Measurements from ENCODE around the gene TCF4.

TCF4 gene

DNA sequence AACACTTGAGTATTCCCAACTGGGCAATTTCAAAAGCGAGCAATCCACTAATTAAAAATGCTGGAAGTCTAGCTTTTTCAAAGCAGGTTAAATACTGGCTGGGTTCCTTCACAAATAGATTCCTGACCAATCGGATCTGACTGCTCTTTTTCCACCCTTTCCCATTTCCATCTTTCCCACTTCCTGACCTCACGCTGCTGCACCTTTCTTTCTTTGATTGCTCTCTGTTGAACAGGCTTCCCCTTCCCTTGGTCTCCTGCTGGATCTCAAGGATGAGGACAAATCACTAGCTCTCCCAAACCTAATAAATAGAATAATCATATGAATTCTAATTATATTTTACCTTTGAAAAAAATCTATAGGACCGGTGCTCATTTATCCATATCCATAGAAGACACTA is 121.2 kb downstream of the TCF4 start:
- Histone ChIP-seq H3K4me1 (ENCODE audit: insufficient read depth, low read length) (peaks cover 5% of the 10 kb centered on the region), H3K4me3 (ENCODE audit: low read depth in 1 of 2, low read length in 2 of 2) (no peak overlapping the region), H3K27me3 (ENCODE audit: control insufficient read depth in 1 of 2, insufficient read depth in 2 of 2, low read length in 2 of 2) (no peaks in the 10 kb centered on the region), H3K36me3 (ENCODE audit: insufficient read depth, low read length) (no peaks in the 10 kb centered on the region), H3K9ac (ENCODE audit: low read length) (no peak overlapping the region), H3K9me3 (ENCODE audit: low read length) (no peaks in the 10 kb centered on the region), H3K27ac (ENCODE audit: low read depth, low read length) (no peak overlapping the region)

DNA sequence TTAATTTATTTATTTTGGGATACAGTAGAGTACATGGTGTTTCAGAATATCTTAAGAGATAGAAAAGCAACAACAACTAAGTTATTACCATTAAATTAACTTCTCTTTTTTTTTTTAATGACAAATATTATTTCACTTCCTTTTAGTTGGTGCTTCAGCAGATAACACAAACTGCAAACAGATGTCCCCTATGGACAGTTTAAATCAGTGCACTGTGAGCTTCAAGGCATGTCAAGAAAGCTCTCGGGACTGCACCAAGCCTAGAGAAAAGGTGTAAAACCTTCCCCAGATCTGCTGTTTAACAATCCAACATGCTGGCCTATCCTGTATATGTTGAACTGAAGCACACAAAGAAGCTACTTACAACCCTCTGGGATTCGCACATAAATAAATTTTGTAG is 122.7 kb downstream of the TCF4 start:
- Histone ChIP-seq H3K27ac (ENCODE audit: low read depth, low read length) (no peak overlapping the region), H3K9ac (ENCODE audit: low read length) (no peak overlapping the region), H3K4me1 (ENCODE audit: insufficient read depth, low read length) (peaks cover 5% of the 10 kb centered on the region), H3K27me3 (ENCODE audit: control insufficient read depth in 1 of 2, insufficient read depth in 2 of 2, low read length in 2 of 2) (no peaks in the 10 kb centered on the region), H3K4me3 (ENCODE audit: low read depth in 1 of 2, low read length in 2 of 2) (no peak overlapping the region), H3K9me3 (ENCODE audit: low read length) (no peaks in the 10 kb centered on the region), H3K36me3 (ENCODE audit: insufficient read depth, low read length) (peaks cover 5% of the 10 kb centered on the region)

DNA sequence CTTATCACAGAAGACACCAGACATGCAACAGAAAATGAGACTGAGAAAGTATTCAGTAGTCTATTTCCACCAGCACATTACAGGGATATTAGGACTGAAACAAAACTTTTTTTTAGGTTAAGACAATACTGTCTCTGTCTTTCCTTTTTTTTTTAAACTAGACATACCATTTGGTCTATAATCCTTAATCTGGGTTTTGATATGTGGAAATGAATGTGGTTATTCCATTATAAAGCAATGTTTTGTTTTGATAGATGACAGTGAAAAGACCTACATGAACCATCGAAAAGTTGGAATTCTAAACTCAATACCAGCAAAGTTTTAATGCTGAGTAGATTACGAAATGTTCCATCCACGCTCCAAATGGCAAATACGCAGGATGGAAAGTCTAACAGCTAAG is 123.4 kb downstream of the TCF4 start:
- peaks cover 5% of the 10 kb centered on the region for H3K4me1 ChIP-seq (ENCODE audit: insufficient read depth, low read length)
- no peaks in the 10 kb centered on the region for H3K27me3 ChIP-seq (ENCODE audit: control insufficient read depth in 1 of 2, insufficient read depth in 2 of 2, low read length in 2 of 2)
- no peaks in the 10 kb centered on the region for H3K9me3 ChIP-seq (ENCODE audit: low read length)
- no peak overlapping the region for H3K4me3 ChIP-seq (ENCODE audit: low read depth in 1 of 2, low read length in 2 of 2)
- no peak overlapping the region for H3K27ac ChIP-seq (ENCODE audit: low read depth, low read length)
- H3K9ac ChIP-seq (ENCODE audit: low read length), result no peak overlapping the region
- peaks cover 8% of the 10 kb centered on the region for H3K36me3 ChIP-seq (ENCODE audit: insufficient read depth, low read length)

DNA sequence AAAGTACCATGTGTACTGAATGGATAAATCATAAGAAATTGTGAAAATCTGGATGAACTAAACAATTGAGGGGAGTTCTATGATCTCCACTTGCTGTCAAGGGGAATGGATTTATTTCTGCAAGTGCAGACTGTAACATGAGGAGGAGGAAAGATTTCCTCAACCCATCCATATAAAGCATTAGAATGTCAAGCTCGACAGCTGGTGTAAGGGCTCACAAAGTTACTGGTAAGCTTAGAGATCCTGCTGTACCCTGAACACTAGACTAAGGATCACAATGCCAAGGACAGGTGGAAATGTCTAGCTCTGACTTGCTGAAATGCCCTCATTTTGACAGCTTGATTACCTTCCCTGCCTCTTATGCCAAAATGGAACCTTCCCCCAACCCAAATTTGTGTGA is 125.3 kb downstream of the TCF4 start:
- no peak overlapping the region for H3K27ac ChIP-seq (ENCODE audit: low read depth, low read length)
- peaks cover 5% of the 10 kb centered on the region for H3K4me1 ChIP-seq (ENCODE audit: insufficient read depth, low read length)
- no peak overlapping the region for H3K4me3 ChIP-seq (ENCODE audit: low read depth in 1 of 2, low read length in 2 of 2)
- H3K9ac ChIP-seq (ENCODE audit: low read length), result no peak overlapping the region
- H3K36me3 ChIP-seq (ENCODE audit: insufficient read depth, low read length), result peaks cover 8% of the 10 kb centered on the region
- no peaks in the 10 kb centered on the region for H3K27me3 ChIP-seq (ENCODE audit: control insufficient read depth in 1 of 2, insufficient read depth in 2 of 2, low read length in 2 of 2)
- no peaks in the 10 kb centered on the region for H3K9me3 ChIP-seq (ENCODE audit: low read length)

DNA sequence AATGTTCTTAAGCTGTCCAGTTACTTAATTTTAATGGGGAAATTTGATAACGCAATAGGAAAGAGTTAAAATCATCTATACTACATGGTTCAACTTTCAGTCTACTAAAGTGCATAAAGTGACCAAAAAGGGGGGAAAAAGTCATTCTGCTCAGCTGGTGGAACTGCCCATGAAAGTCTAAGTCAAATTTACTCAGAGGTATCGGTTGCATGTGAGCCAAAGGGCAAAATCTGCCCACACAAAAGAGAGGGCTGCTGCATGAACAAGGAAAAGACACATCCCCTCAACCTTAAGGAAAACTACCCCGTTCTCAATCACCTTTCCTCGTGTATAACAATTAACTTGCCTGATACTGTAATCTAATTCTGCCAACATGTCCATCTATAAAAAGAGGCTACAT is 126.1 kb downstream of the TCF4 start:
- Histone ChIP-seq H3K27me3 (ENCODE audit: control insufficient read depth in 1 of 2, insufficient read depth in 2 of 2, low read length in 2 of 2) (no peaks in the 10 kb centered on the region), H3K4me3 (ENCODE audit: low read depth in 1 of 2, low read length in 2 of 2) (no peak overlapping the region), H3K9ac (ENCODE audit: low read length) (no peak overlapping the region)

DNA sequence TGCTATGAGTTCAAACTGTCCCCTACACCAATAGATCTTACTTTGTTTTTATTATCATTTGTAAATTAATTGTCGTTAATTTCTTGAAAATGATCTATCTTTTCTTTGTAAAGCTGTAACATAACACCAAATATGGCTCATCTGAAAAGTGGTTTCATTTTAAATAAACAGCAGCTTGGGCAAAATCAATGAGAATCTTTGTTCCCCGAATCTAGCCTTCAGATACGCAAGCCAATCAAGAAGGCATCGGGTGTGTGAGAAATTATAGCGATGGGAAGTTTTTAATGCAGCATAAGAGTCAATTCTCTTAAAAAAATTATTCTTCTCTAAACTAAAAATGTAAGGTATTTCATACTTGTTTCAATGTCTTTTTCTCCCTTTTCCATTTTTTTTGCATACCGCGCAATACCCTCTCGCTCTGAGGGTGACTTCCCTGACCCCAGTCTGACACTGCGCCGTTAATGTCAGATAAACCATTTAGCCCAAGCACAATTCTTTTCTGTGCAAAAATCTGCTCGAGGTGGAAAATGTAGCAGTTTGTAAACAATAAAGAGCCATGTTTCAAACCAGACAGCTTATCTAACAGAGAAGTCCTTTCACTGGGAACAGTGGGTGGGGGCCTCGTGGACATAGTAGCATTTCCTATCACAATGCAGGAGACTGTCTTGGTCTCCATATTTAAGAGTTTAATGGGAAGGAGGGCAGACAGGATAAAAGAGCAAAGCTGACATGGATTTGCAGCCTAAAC is 129.4 kb downstream of the TCF4 start:
- H3K27me3 ChIP-seq (ENCODE audit: control insufficient read depth in 1 of 2, insufficient read depth in 2 of 2, low read length in 2 of 2), result no peaks in the 10 kb centered on the region
- no peak overlapping the region for H3K9ac ChIP-seq (ENCODE audit: low read length)
- H3K4me3 ChIP-seq (ENCODE audit: low read depth in 1 of 2, low read length in 2 of 2), result no peak overlapping the region
- no peaks in the 10 kb centered on the region for H3K9me3 ChIP-seq (ENCODE audit: low read length)
- H3K4me1 ChIP-seq (ENCODE audit: insufficient read depth, low read length), result no peaks in the 10 kb centered on the region
- no peak overlapping the region for H3K27ac ChIP-seq (ENCODE audit: low read depth, low read length)
- H3K36me3 ChIP-seq (ENCODE audit: insufficient read depth, low read length), result peaks cover 8% of the 10 kb centered on the region

More for the DNA sequence above, 126.1 kb downstream of the TCF4 start:
- H3K27ac ChIP-seq (ENCODE audit: low read depth, low read length), result no peak overlapping the region
- no peaks in the 10 kb centered on the region for H3K9me3 ChIP-seq (ENCODE audit: low read length)
- peaks cover 8% of the 10 kb centered on the region for H3K36me3 ChIP-seq (ENCODE audit: insufficient read depth, low read length)
- H3K4me1 ChIP-seq (ENCODE audit: insufficient read depth, low read length), result peaks cover 5% of the 10 kb centered on the region

DNA sequence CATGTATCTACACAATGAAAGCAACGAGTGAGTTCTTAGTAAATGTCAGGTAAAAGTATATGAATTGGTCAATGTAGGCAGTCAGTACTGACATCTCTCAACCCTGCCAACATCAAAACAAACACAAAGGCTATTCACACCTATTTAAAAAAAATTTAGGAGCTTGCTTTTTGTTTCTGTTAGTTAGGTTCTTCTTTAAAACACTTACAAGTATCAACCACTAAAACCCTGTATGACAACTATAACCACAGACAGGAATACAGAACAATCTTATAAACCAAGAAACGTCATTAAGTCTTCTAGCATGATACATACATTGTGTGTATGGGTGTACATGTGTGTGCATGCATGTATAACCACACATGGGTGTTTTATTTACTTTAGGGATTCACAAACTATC is 131.0 kb downstream of the TCF4 start:
- Histone ChIP-seq H3K4me3 (ENCODE audit: low read depth in 1 of 2, low read length in 2 of 2) (no peak overlapping the region), H3K27ac (ENCODE audit: low read depth, low read length) (no peak overlapping the region), H3K27me3 (ENCODE audit: control insufficient read depth in 1 of 2, insufficient read depth in 2 of 2, low read length in 2 of 2) (no peaks in the 10 kb centered on the region), H3K9ac (ENCODE audit: low read length) (no peak overlapping the region), H3K4me1 (ENCODE audit: insufficient read depth, low read length) (peaks cover 6% of the 10 kb centered on the region), H3K36me3 (ENCODE audit: insufficient read depth, low read length) (peaks cover 8% of the 10 kb centered on the region), H3K9me3 (ENCODE audit: low read length) (no peaks in the 10 kb centered on the region)

DNA sequence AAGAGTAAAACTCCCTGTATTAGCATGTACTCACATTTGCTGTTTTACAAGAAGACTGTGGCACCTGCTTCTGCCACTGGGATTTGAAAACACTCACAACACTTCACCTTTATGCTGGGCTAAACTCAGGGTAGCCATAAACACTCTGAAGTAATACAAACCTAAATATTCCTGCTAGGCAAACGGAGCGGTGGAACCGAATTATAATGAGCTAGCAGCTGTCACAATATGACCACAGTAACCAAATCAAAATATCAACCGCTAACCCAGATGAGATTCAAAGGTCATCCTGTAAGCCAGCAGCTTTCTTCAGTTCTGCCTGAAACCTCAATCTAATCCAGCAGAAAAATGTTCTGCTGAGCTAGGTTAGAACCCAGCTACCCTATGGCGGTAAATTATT is 132.1 kb downstream of the TCF4 start:
- H3K9ac ChIP-seq (ENCODE audit: low read length), result no peak overlapping the region
- H3K36me3 ChIP-seq (ENCODE audit: insufficient read depth, low read length), result peaks cover 8% of the 10 kb centered on the region
- H3K4me3 ChIP-seq (ENCODE audit: low read depth in 1 of 2, low read length in 2 of 2), result no peak overlapping the region

DNA sequence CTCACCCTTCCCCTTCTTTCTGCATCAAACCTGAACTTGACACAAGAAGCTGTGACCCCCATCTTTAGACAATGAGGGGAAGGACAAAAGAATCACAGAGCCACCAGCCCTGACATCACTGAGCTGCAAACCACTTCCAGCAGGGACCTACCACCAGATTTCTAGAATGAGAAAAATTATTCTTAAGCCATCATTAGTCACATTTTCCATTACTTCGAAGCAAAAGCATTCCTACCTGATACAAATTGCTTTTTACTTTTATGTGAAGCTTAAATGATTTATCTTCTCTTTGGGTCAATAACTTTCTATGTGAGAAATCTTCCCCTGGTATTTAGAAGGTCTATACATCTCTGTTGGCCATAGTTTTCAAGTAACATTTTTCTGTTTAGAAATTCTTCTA is 134.8 kb downstream of the TCF4 start:
- Histone ChIP-seq H3K9ac (ENCODE audit: low read length) (no peak overlapping the region), H3K36me3 (ENCODE audit: insufficient read depth, low read length) (no peaks in the 10 kb centered on the region), H3K27me3 (ENCODE audit: control insufficient read depth in 1 of 2, insufficient read depth in 2 of 2, low read length in 2 of 2) (no peaks in the 10 kb centered on the region), H3K27ac (ENCODE audit: low read depth, low read length) (no peak overlapping the region), H3K4me1 (ENCODE audit: insufficient read depth, low read length) (peaks cover 7% of the 10 kb centered on the region), H3K9me3 (ENCODE audit: low read length) (no peaks in the 10 kb centered on the region), H3K4me3 (ENCODE audit: low read depth in 1 of 2, low read length in 2 of 2) (no peak overlapping the region)

More for the DNA sequence above, 132.1 kb downstream of the TCF4 start:
- Histone ChIP-seq H3K27ac (ENCODE audit: low read depth, low read length) (no peak overlapping the region), H3K27me3 (ENCODE audit: control insufficient read depth in 1 of 2, insufficient read depth in 2 of 2, low read length in 2 of 2) (no peaks in the 10 kb centered on the region), H3K4me1 (ENCODE audit: insufficient read depth, low read length) (peaks cover 7% of the 10 kb centered on the region), H3K9me3 (ENCODE audit: low read length) (no peaks in the 10 kb centered on the region)

DNA sequence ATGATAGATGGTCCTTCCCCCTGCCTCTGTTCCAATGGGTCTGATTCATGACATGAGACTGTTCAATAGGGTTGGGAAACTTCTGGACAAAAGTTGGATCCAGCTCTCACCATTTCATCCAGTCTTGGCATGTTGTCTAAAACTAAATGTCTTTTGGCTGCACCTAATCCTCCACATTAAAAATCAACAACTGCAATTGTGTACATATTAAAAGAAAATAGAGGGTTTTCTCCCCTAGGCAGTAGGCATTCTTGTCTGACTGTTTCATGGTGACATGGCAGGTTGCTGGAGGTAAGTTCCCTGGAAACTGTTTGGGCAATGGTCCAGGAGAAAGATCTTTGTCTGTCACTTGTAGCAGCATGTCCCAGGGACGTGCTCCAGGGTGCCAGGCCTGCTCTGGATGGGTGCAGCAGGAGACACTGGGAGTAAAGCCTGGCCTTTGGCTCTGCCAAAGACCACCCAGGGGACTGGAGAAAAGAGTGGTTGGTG is 135.8 kb downstream of the TCF4 start:
- Histone ChIP-seq H3K9ac (ENCODE audit: low read length) (no peak overlapping the region), H3K36me3 (ENCODE audit: insufficient read depth, low read length) (no peaks in the 10 kb centered on the region), H3K27me3 (ENCODE audit: control insufficient read depth in 1 of 2, insufficient read depth in 2 of 2, low read length in 2 of 2) (no peaks in the 10 kb centered on the region), H3K9me3 (ENCODE audit: low read length) (no peaks in the 10 kb centered on the region), H3K27ac (ENCODE audit: low read depth, low read length) (no peak overlapping the region), H3K4me1 (ENCODE audit: insufficient read depth, low read length) (peaks cover 7% of the 10 kb centered on the region), H3K4me3 (ENCODE audit: low read depth in 1 of 2, low read length in 2 of 2) (no peak overlapping the region)

DNA sequence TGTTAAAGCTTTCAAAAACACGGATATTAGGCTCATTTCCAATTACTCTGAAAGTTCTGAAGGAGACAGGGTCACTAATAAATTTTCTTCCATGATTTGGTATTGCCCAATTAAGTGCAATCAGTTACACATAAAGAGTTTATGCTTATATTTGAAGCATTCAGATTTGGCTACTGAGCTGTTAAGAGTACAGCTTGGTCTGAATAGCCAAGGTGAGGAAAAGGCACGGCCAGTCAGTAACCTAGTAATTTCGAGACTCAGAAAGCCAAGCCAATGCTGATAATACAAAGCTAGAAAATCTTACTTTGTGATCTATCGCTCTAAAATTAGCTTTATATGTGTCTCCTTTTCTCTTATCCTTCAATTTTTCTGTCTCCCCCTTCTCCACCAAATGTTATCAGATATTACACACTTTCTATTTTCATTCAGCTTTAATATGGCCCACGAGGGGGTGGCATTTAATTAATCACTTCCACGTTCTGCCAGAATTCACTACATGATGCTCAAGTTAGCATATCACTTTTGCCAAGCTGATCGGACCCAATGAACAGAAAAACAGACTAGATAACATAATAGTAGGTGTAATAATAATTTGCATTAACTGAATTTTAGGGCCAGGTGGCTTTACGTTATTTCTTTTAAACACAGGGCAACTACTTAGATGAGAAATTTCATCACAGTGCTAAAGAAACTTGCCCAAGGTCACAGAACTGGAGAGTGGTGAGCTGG is 138.4 kb downstream of the TCF4 start:
- Histone ChIP-seq H3K27me3 (ENCODE audit: control insufficient read depth in 1 of 2, insufficient read depth in 2 of 2, low read length in 2 of 2) (no peaks in the 10 kb centered on the region), H3K27ac (ENCODE audit: low read depth, low read length) (no peak overlapping the region), H3K4me3 (ENCODE audit: low read depth in 1 of 2, low read length in 2 of 2) (no peak overlapping the region), H3K36me3 (ENCODE audit: insufficient read depth, low read length) (no peaks in the 10 kb centered on the region), H3K9me3 (ENCODE audit: low read length) (no peaks in the 10 kb centered on the region), H3K9ac (ENCODE audit: low read length) (no peak overlapping the region), H3K4me1 (ENCODE audit: insufficient read depth, low read length) (peaks cover 7% of the 10 kb centered on the region)

Data from muscle layer of colon (tissue), 2 donors.